GM19023 (cell line): ENCODE data around the gene TARS3.
"Not testable (repeated sequence)": the region's sequence is repeated elsewhere in the genome, so short reads cannot be mapped to it uniquely, and the experiment has no call there.

ENCODE experiments used
- ATAC-seq: cut with Tn5 transposase; IDR thresholded peaks from one replicate; pipeline ENCODE4 v1.9.1; 2021; ENCODE audit warnings: mild to moderate bottlenecking, moderate library complexity; ENCODE audit not compliant: unreplicated experiment

TARS3 gene

GRCh38 chr15:101657171-101657570 is 67.1 kb downstream of the TARS3 start:
- no peak for ATAC-seq

DNA sequence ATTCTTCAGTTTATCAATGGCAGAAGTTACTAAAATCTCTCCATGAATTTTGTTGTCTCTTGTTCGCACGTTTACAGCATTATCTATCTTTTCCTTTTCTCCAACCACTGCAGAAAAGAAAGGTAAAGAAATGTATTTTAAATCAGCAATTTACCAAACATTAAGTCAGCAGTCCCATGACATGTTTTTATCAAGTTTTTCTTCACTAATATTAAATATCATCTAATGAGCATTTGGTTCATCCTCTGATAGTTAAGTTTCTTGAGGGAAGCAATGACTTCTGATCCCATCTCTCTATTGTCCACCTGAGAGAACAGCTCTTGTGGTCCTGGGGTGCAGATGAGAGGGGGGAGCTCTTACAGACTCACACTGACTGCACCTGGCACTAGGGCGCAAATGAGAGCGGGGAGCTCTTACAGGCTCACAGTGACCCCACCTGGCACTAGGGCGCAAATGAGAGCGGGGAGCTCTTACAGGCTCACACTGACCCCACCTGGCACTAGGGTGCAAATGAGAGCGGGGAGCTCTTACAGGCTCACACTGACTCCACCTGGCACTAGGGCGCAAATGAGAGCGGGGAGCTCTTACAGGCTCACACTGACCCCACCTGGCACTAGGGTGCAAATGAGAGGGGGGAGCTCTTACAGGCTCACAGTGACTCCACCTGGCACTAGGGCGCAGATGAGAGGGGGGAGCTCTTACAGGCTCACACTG is 69.5 kb downstream of the TARS3 start:
- not testable (repeated sequence) for ATAC-seq

DNA sequence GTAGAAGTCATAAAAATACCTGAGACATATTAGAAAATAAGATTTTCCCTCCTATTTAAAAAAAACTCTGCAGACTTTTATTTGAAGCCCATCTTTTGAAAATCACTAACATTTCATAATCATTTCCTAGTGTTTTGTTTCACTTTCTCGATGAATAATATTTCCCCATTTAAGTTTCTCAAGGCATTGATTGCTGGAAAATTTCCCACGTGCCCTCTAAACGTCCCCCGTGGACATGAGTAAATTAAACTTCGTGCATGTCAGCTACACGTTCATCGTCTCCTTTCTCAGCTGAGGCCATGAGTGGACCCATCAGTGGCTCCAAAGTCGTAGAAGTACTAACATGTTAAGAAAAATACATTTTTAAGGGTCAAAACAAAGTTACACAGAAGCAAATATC is 70.1 kb downstream of the TARS3 start:
- ATAC-seq, result no peak

DNA sequence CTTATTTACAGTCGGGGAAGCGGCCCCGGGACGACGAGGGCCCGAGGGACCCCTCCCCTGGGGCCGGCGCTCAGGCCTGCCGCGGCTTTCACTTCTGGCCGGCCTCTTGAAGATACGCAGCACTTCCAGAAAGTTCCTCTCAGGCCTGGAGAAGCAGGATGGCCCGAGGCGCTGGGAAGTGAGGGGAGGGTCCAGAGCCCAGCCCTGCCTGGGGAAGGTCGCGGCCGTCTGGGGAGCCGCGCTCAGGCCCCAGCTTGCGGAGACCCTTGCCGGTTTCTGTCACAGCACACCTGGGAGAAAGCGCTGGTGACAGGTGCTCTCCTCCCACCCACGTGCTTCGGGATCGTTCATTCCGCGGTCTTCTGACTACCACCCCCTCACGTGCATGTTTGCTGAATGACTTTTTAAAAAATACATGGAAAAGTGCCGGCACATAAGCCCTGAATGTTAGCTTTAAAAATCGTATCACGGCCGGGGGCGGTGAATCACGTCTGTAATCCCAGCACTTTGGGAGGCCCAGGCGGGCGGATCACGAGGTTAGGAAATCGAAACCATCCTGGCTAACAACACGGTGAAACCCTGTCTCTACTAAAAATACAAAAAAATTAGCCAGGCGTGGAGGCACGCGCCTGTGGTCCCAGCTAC is 71.4 kb downstream of the TARS3 start:
- ATAC-seq, result no peak

DNA sequence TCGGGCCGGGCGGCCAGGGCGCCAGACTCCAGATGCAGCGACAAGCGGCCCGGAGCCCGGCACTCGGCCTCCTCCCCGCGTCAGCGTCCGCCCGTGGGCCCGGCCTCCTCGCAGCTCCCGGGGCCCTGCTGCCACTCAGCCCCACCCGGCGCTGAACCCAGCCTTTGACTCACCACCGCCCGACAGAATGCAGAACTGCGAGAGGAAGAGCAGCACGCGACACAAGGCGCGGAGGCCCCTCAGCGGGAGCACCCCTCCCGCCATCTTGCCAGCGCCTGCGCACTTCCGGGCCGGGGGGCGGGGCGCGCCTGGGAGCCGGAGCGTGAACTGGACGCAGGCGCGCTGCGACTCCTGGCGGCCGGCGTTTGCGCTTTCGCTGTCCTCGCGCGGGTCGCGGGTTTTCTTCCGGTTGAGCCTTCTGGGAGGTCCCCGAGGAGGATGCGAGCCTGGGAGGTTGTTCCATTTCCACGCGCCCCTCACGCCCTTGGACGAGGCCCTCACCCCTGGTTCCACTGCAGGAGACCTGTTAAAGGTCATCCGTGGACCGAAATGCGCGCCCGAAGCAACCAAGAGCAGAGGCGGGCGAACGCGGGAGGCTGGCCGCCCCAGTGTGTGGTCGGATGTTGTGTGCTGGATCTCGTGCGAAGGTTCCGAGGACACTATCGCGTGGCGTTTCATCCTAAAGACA is 72.0 kb downstream of the TARS3 start, which contains the start of gene TM2D3:
Gene TM2D3, minus strand, starts transcription at position 284 of the 688 bp plus-strand sequence. Its CDS starts 20 bp downstream, at position 264.
- ATAC-seq, result peak; percentile 89

DNA sequence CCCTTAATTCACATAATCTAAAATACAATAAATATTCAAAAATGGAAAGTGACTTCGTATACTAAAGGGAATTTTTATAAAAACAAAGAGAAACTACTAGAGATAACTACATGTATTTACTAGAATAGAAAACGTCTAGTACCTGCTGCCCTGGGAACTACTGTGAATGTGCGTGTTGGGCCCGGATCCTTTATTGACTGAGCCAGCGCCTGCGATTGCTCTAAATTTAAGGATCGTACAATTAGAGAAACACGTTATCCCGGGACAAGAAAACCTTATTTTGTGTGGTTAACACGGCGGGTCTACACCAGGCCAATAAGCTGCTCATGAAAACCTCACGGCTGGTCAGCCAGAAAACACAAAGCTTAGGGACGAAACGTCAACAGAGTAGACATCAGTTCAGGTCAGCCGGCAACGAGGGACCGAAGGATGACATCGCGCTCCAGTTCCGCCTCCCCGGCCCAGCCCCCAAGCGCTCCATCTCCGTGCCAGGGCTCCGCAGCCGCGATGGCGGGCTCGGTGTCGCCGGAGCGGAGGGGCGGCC is 72.6 kb downstream of the TARS3 start:
- ATAC-seq, result peak; percentile 49

DNA sequence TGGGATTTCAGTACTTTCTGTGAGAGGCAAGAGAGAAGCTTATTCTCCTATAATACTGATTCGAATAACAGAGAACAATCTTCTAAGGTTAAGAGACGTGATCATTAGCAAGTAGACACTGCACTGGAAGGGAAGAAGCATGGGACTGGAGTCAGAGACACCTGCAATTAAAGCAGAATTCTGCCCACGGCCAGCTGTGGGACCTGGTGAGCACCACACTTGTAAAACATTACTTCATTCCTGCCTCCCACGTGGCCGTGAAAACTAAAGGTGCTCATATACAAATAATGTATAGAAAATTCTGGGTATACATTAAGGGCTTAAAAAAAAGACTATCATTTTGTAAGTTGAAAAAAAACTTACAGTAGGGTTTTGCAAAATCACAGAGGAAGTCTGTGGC is 74.1 kb downstream of the TARS3 start:
- no peak for ATAC-seq

- ATAC-seq, result no peak
Observed at GRCh38 chr15:101648356-101648755, 75.9 kb downstream of the TARS3 start.

DNA sequence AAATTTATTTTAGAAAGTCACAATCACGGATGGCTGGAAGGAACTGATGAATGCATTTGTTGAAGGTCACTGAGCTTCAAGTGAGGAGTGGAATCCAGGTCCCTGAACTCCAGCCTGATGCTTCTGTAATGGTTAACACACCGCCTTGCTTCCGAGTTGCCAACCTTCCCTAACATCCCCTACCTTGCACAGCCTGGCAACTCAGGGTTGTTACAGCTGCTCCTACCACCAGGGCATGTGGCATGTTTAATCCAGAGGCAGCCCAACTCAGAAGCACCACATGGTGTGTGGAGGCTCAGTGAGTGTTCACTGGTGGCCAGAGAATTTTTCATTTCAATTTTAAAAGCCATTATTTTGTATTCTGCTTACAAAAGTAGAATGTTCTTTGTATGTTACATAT is 77.0 kb downstream of the TARS3 start:
- no peak for ATAC-seq

GRCh38 chr15:101646672-101647071 is 77.6 kb downstream of the TARS3 start:
- no peak for ATAC-seq

- ATAC-seq, result no peak
Observed at GRCh38 chr15:101642361-101642760, 81.9 kb downstream of the TARS3 start.

- ATAC-seq, result no peak
Observed at GRCh38 chr15:101641894-101642293, 82.4 kb downstream of the TARS3 start.

DNA sequence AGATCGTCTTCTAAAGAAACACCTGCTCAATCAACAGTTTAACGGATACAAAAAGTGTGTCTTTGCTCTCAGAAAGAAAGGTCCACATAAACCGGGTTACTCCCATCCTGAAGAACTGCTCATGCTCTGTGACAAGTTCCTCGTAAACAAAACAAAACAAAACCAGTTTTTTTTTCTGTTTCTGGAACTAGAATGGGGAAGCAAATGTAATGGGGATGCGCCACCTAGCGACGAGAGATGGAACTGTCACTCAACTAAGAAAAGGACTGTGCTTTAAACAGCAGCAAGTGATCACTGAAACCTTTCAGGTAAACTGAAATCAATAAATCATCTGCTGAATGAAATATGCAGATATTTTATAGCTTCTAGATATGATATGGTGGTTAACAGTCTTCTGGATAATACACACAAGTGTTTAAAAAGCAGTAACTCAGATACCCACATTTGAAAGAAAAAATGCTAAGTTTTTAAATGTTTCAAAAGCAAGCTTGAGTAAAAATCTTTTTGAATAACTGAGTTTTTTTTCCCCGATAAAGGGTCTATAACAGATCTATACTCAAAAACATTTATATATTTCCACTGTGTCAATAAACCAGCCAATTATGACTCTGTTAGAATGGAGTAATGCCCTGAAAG is 83.0 kb downstream of the TARS3 start:
- ATAC-seq, result peak; percentile 64

DNA sequence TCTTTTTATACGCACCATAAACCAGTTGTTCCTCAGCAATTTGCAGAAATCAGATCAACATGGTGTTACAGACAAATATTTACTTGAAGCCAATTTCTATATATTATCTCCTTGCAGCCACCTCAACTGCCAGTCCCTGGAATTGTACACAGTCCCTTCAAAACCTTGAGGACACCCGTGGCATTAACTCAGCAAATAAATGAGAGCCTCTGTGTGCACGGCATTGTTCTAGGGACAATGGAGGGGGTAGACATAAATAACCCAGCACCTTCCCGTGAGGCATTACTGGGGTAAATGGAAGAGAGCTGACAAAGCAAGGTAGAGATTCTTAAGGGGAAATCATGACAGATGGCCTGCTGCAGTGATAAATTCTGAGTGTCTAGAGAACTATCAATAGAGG is 84.6 kb downstream of the TARS3 start:
- ATAC-seq, result no peak

- no peak for ATAC-seq
Observed at GRCh38 chr15:101637919-101638318, 86.4 kb downstream of the TARS3 start.

DNA sequence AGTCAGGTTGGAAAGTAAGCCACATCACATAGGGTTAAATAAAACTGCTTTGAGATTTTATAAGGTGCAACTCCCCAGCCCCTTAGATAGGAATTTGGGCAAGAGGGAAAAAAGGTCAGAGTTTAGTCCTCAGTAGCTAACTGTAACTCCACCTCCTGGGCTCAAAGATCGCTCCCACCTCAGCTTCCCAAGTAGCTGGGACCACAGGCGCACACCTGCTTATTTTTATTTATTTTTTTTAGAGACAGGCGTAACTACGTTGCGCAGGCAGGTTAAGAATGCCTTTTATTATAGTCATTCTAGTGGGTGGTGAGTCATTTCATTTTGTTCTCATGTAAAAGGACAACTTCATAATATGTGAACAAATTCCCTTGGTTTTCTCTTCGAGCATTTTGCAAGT is 86.8 kb downstream of the TARS3 start:
- no peak for ATAC-seq

GRCh38 chr15:101637038-101637437 is 87.2 kb downstream of the TARS3 start:
- no peak for ATAC-seq

DNA sequence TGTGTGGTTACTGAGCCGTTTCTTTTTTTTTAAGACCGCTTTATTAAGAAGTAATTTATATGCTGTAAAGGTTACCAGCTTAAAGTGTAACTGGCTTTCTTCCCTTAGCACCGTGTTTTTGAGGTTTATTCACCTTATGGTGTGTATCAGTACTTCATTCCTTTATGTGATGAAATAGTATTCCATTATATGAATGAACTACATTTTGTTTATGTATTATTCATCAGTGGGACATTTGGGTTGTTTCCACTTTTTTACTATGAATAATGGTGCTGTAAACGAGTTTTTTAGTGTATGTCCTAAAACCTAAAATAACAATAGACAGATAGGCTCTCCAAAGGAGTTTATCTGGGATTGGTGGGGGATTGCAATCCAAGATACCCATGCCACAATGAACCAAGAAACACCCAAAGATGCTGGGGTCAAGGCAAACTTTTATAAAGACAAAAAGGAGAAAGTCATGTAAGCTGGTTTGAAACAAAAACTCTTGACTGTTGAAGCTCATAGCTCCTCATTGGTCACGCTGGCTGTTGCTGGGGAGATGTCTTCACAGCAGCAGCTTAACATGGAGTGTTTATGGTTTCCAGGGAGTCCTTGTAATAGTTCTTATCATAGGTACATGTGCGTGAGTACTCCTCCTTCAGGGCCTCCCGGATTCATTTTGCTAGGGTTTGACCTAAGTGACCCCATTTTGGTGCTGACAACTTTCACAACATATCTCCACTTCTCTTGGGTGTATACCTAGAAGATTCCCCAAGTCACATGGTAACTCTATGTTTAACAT is 88.1 kb downstream of the TARS3 start:
- no peak for ATAC-seq

DNA sequence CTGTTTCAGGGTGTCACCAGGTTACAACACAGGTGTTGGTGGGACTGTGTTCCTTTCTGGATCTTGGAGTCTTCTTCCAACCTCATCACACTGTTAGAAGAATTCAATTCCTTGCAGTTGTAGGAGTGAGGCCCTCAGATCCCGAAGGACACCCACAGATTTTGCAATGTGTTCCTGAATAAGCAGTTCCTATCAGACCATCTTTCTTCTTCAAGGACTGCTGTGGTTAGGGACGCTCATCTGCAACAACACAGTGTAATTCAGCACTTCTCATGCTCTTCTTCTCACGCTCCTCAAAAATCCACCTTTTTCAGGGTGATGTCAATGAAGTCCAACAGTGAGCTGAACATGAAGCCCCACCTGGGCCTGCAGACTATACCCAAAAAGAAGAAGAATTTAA is 90.9 kb downstream of the TARS3 start:
- no peak for ATAC-seq

DNA sequence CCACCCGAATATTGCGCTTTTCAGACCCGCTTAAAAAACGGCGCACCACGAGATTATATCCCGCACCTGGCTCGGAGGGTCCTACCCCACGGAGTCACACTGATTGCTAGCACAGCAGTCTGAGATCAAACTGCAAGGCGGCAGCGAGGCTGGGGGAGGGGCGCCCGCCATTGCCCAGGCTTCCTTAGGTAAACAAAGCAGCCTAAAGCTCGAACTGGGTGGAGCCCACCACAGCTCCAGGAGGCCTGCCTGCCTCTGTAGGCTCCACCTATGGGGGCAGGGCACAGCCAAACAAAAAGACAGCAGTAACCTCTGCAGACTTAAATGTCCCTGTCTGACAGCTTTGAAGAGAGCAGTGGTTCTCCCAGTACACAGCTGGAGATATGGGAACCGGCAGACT is 97.5 kb downstream of the TARS3 start:
- ATAC-seq, result not testable (repeated sequence)
